ENCODE data around the gene RBM6. TPM values are rescaled to one million over a fixed set of nuclear protein-coding genes. Genes with fewer than 3 reads are reported as not detected.
A peak's percentile ranks its signal among the peaks of the same experiment; 100 is the strongest.

The RBM6 gene
- total RNA-seq, 4 donors from 2014 or later: 89.7 to 256 (median 152) TPM

GRCh38 chr3:50102558-50102957 lies 162.6 kb downstream of the RBM6 start:
- in situ Hi-C loops (cut with MboI; ENCODE audit: low pct_ligation_motif_present in 1 of 4, low pct_unique_long_range_greater_than_20kb in 1 of 4, low sequenced_read_pairs in 3 of 4) (no loop called here), intact Hi-C loops (cut with DNase I; ENCODE audit: low total_unique reads) (no loop called here)
- Histone ChIP-seq H3K4me3 (no peak overlapping the region), H3K4me1 (no peaks in the 10 kb centered on the region), H3K27ac (no peak overlapping the region), H3K9me3 (no peaks in the 10 kb centered on the region), H3K36me3 (peaks cover 0 to 97% (median 46%) of the 10 kb centered on the region in 4 donors), H3K27me3 (no peaks in the 10 kb centered on the region)
- TF ChIP-seq EP300 (IDR thresholded peaks at IDR 0.05; ENCODE audit: low read depth) (no peak), POLR2AphosphoS5 (IDR thresholded peaks at IDR 0.05) (no peak), POLR2A (IDR thresholded peaks at IDR 0.05) (no peak)
- no peak for DNase-seq
- 88 to 94% methylated on average over 5 to 7 of the region's 7 CpGs for WGBS, 2 donors (ENCODE audit: low coverage in 1 of 2)

- 75 to 100% methylated on average over 1 to 5 of the region's 5 CpGs for WGBS, 2 donors (ENCODE audit: low coverage in 1 of 2)
- no peak for DNase-seq
- Histone ChIP-seq H3K27ac (no peak overlapping the region), H3K27me3 (no peaks in the 10 kb centered on the region), H3K9me3 (no peaks in the 10 kb centered on the region), H3K36me3 (peaks cover 0 to 97% (median 57%) of the 10 kb centered on the region in 4 donors), H3K4me1 (no peaks in the 10 kb centered on the region), H3K4me3 (no peak overlapping the region)
- intact Hi-C loops (cut with DNase I; ENCODE audit: low total_unique reads): no loop called here
- TF ChIP-seq POLR2AphosphoS5 (IDR thresholded peaks at IDR 0.05) (no peak), EP300 (IDR thresholded peaks at IDR 0.05; ENCODE audit: low read depth) (no peak)
- in situ Hi-C loops (cut with MboI; ENCODE audit: low pct_ligation_motif_present in 1 of 4, low pct_unique_long_range_greater_than_20kb in 1 of 4, low sequenced_read_pairs in 3 of 4): no loop called here
These were observed 171.8 kb downstream of the RBM6 start for GRCh38 chr3:50111757-50112156.

GRCh38 chr3:50112462-50112861 lies 172.5 kb downstream of the RBM6 start:
- H3K36me3 ChIP-seq: peaks cover 0 to 97% (median 57%) of the 10 kb centered on the region in 4 donors
- no peak overlapping the region for H3K27ac ChIP-seq
- no peak overlapping the region for H3K4me3 ChIP-seq
- H3K27me3 ChIP-seq: no peaks in the 10 kb centered on the region
- WGBS, 2 donors (ENCODE audit: low coverage in 1 of 2): 93 to 100% methylated on average over 1 to 3 of the region's 3 CpGs
- TF ChIP-seq EP300 (IDR thresholded peaks at IDR 0.05; ENCODE audit: low read depth): no peak
- TF ChIP-seq POLR2AphosphoS5 (IDR thresholded peaks at IDR 0.05): no peak
- no peak for TF ChIP-seq CTCF (IDR thresholded peaks at IDR 0.05)
- TF ChIP-seq POLR2A (IDR thresholded peaks at IDR 0.05): no peak
- intact Hi-C loops (cut with DNase I; ENCODE audit: low total_unique reads) (no loop called here), in situ Hi-C loops (cut with MboI; ENCODE audit: low pct_ligation_motif_present in 1 of 4, low pct_unique_long_range_greater_than_20kb in 1 of 4, low sequenced_read_pairs in 3 of 4) (no loop called here)
- no peaks in the 10 kb centered on the region for H3K4me1 ChIP-seq
- DNase-seq: no peak
- H3K9me3 ChIP-seq: no peaks in the 10 kb centered on the region

GRCh38 chr3:50117120-50117519 lies 177.2 kb downstream of the RBM6 start:
- 90% methylated on average over 8 of the region's 8 CpGs; no CpG with 5 or more reads in 1 of the 2 donors for WGBS, 2 donors (ENCODE audit: low coverage in 1 of 2)
- in situ Hi-C loops (cut with MboI; ENCODE audit: low pct_ligation_motif_present in 1 of 4, low pct_unique_long_range_greater_than_20kb in 1 of 4, low sequenced_read_pairs in 3 of 4): no loop called here
- no peaks in the 10 kb centered on the region for H3K9me3 ChIP-seq
- peaks cover 0 to 74% (median 36%) of the 10 kb centered on the region in 4 donors for H3K36me3 ChIP-seq
- H3K4me1 ChIP-seq: no peaks in the 10 kb centered on the region
- no peak for TF ChIP-seq EP300 (IDR thresholded peaks at IDR 0.05; ENCODE audit: low read depth)
- no peak for TF ChIP-seq POLR2A (IDR thresholded peaks at IDR 0.05)
- TF ChIP-seq CTCF (IDR thresholded peaks at IDR 0.05): no peak
- TF ChIP-seq POLR2AphosphoS5 (IDR thresholded peaks at IDR 0.05): peak in 1 of 3 donors; percentile 8
- no peak overlapping the region for H3K4me3 ChIP-seq
- no peaks in the 10 kb centered on the region for H3K27me3 ChIP-seq
- DNase-seq: no peak
- intact Hi-C loops (cut with DNase I; ENCODE audit: low total_unique reads): no loop called here
- no peak overlapping the region for H3K27ac ChIP-seq

GRCh38 chr3:50118237-50118636 lies 178.3 kb downstream of the RBM6 start:
- intact Hi-C loops (cut with DNase I; ENCODE audit: low total_unique reads): no loop called here
- Histone ChIP-seq H3K4me3 (no peak overlapping the region), H3K9me3 (no peaks in the 10 kb centered on the region), H3K27ac (no peak overlapping the region), H3K27me3 (no peaks in the 10 kb centered on the region), H3K36me3 (peaks cover 0 to 65% (median 31%) of the 10 kb centered on the region in 4 donors), H3K4me1 (no peaks in the 10 kb centered on the region)
- no peak for TF ChIP-seq CTCF (IDR thresholded peaks at IDR 0.05)
- no peak for TF ChIP-seq POLR2A (IDR thresholded peaks at IDR 0.05)
- TF ChIP-seq EP300 (IDR thresholded peaks at IDR 0.05; ENCODE audit: low read depth): no peak
- no peak for TF ChIP-seq POLR2AphosphoS5 (IDR thresholded peaks at IDR 0.05)
- in situ Hi-C loops (cut with MboI; ENCODE audit: low pct_ligation_motif_present in 1 of 4, low pct_unique_long_range_greater_than_20kb in 1 of 4, low sequenced_read_pairs in 3 of 4): no loop called here
- 87% methylated on average over 10 of the region's 10 CpGs; no CpG with 5 or more reads in 1 of the 2 donors for WGBS, 2 donors (ENCODE audit: low coverage in 1 of 2)
- no peak for DNase-seq
